ENCODE results near the gene PUM1. TPM values are rescaled to one million over a fixed set of nuclear protein-coding genes. Genes with fewer than 3 reads are reported as not detected.

Gene PUM1
- total and polyA plus RNA-seq, 10 of the 15 experiments (the other 5 are each of a cell fraction or from before 2014, with no cell fraction given) = 21.4 to 75.3 (median 42.4) TPM

DNA sequence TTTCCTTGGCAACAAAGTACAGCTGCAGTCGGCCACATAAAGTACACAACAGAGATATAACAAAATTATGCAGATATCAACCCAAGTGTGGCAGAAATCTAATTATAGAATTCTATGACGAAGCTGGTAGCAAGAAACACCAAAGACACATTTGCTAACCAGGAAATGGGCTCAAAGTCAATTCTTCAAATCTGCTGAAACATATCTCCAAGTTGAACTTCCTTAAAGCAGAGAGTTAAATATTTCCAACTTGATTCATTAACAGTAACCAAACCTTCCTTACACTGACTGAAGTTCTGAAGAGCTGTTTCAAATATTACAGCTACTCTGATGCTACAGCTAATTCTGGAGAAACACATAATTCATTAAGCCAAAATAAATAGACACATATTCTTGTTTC, 89.4 kb downstream of the PUM1 start:
- H2AFZ ChIP-seq (ENCODE audit: control insufficient read depth, low read depth, low read length) = no peak overlapping the region
- in situ Hi-C loops (cut with MboI) (no loop called here), intact Hi-C loops (cut with micrococcal nuclease; ENCODE audit: unreplicated experiment) (no loop called here)
- ChIA-PET CTCF (interaction anchor here (0.6 to 1.2 kb wide), 9 partner anchors 12 to 765 kb away, joined by 3 to 5 read pairs (median 3); no protein-coding TSS in a partner anchor), POLR2A (interaction anchor here (0.6 to 1.1 kb wide), 3 partner anchors 12 to 344 kb away, joined by 3 to 4 read pairs (median 4); no protein-coding TSS in a partner anchor), RAD21 (ENCODE audit: unreplicated experiment) (interaction anchor here (0.7 to 1.0 kb wide), 3 partner anchors 10 to 96 kb away, joined by 3 to 4 read pairs (median 3); no protein-coding TSS in a partner anchor), SMC1A (ENCODE audit: uncharacterized antibody, unreplicated experiment) (interaction anchor here (0.6 to 1.5 kb wide), 9 partner anchors 12 to 1970 kb away, joined by 3 to 4 read pairs (median 3); no protein-coding TSS in a partner anchor)
- DNase-seq (ENCODE audit: low read depth, low spot score) (no peak), FAIRE-seq (peak; percentile 31), ATAC-seq (peak; percentile 36)
- no peak overlapping the region for H3K4me2 ChIP-seq (ENCODE audit: control insufficient read depth, insufficient read depth)
- no peak overlapping the region for H3K4me3 ChIP-seq
- peaks cover 8% of the 10 kb centered on the region for H3K79me2 ChIP-seq (ENCODE audit: control insufficient read depth, insufficient read depth, low read length)
- H3K27ac ChIP-seq (ENCODE audit: control insufficient read depth, insufficient read depth) = no peak overlapping the region
- TF ChIP-seq ATF7 (IDR thresholded peaks at IDR 0.05; ENCODE audit: low read depth) = peak; percentile 23; the same call in 1 of the 2 replicates
- TF ChIP-seq, protein P1, sequence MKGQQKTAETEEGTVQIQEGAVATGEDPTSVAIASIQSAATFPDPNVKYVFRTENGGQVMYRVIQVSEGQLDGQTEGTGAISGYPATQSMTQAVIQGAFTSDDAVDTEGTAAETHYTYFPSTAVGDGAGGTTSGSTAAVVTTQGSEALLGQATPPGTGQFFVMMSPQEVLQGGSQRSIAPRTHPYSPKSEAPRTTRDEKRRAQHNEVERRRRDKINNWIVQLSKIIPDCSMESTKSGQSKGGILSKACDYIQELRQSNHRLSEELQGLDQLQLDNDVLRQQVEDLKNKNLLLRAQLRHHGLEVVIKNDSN (IDR thresholded peaks at IDR 0.05; ENCODE audit: borderline replicate concordance, extremely low read length, insufficient read depth, low read depth, low read length) = no peak
- no peaks in the 10 kb centered on the region for H3K4me1 ChIP-seq (ENCODE audit: control insufficient read depth, insufficient read depth, low read length)
- BruUV-seq (replicated peaks) = TSS peak; percentile 3
- H3K36me3 ChIP-seq (ENCODE audit: control insufficient read depth in 2 of 2, insufficient read depth in 2 of 2, low read length in 1 of 2) = peaks cover 4 to 22% of the 10 kb centered on the region in 2 experiments
- H3K9me3 ChIP-seq (replicated peaks; ENCODE audit: control insufficient read depth, insufficient read depth, low read length) = no peaks in the 10 kb centered on the region
- WGBS (ENCODE audit: insufficient coverage, insufficient replicate concordance, low lambda C conversion rate, missing lambda C conversion rate) = 40% methylated on average over 2 of the region's 2 CpGs
- no peaks in the 10 kb centered on the region for H4K20me1 ChIP-seq (ENCODE audit: control insufficient read depth, insufficient read depth)
- H3K9ac ChIP-seq (ENCODE audit: control insufficient read depth, insufficient read depth, low read length) = no peak overlapping the region
- no peaks in the 10 kb centered on the region for H3K27me3 ChIP-seq (replicated peaks in 1 of 2; ENCODE audit: control insufficient read depth in 2 of 2, insufficient read depth in 2 of 2, low read length in 1 of 2)

DNA sequence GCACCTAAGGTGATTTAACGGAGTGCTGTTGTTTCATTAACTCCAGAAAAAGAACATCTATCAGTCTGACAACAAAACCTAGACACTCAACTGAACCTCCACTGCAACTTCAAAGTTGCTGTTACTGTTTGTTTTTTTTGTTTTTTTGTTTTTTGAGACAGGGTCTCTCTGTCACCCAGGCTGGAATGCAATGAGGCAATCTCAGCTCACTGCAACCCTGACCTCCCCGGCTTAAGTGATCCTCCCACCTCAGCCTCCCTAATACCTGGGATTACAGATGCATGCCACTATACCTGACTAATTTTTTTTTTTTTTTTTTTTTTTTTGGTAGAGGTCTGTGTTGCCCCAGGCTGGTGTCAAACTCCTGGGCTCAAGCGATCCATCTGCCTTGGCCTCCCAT, 90.3 kb downstream of the PUM1 start:
- H3K36me3 ChIP-seq (ENCODE audit: control insufficient read depth in 2 of 2, insufficient read depth in 2 of 2, low read length in 1 of 2) = peaks cover 4 to 22% of the 10 kb centered on the region in 2 experiments
- H3K4me3 ChIP-seq = no peak overlapping the region
- no peak overlapping the region; the same call in 1 of the 2 replicates for H3K9ac ChIP-seq (ENCODE audit: control insufficient read depth, insufficient read depth, low read length)
- ChIA-PET POLR2A (no interaction called here), RAD21 (ENCODE audit: unreplicated experiment) (interaction anchor here (0.7 kb wide), 1 partner anchor 60 kb away, joined by 3 read pairs; no protein-coding TSS in a partner anchor), SMC1A (ENCODE audit: uncharacterized antibody, unreplicated experiment) (no interaction called here), CTCF (no interaction called here)
- no peaks in the 10 kb centered on the region for H4K20me1 ChIP-seq (ENCODE audit: control insufficient read depth, insufficient read depth)
- WGBS (ENCODE audit: insufficient coverage, insufficient replicate concordance, low lambda C conversion rate, missing lambda C conversion rate) = 100% methylated on average over 3 of the region's 3 CpGs
- DNase-seq (ENCODE audit: low read depth, low spot score) (no peak), FAIRE-seq (no peak), ATAC-seq (no peak)
- BruUV-seq (replicated peaks) = no TSS peak
- intact Hi-C loops (cut with micrococcal nuclease; ENCODE audit: unreplicated experiment) (no loop called here), in situ Hi-C loops (cut with MboI) (no loop called here)
- no peak overlapping the region for H3K4me2 ChIP-seq (ENCODE audit: control insufficient read depth, insufficient read depth)
- TF ChIP-seq STAT1 (conservative IDR thresholded peaks at IDR 0.05) (no peak), FOS (IDR thresholded peaks at IDR 0.05; ENCODE audit: borderline replicate concordance, extremely low read depth, insufficient read length) (no peak), NFXL1 (IDR thresholded peaks at IDR 0.05; ENCODE audit: borderline replicate concordance) (no peak), SREBF1 (IDR thresholded peaks at IDR 0.05; ENCODE audit: low read length) (no peak), EP300 (IDR thresholded peaks at IDR 0.05; ENCODE audit: borderline replicate concordance in 1 of 2, control insufficient read depth in 1 of 2, low read depth in 2 of 2, low read length in 2 of 2) (no peak), SUZ12 (IDR thresholded peaks at IDR 0.05; ENCODE audit: unreplicated experiment) (no peak), MEF2B (IDR thresholded peaks at IDR 0.05; ENCODE audit: partially characterized antibody, poor library complexity, severe bottlenecking) (no peak)
- H3K27me3 ChIP-seq (replicated peaks in 1 of 2; ENCODE audit: control insufficient read depth in 2 of 2, insufficient read depth in 2 of 2, low read length in 1 of 2) = no peaks in the 10 kb centered on the region
- H3K4me1 ChIP-seq (ENCODE audit: control insufficient read depth, insufficient read depth, low read length) = peaks cover 3% of the 10 kb centered on the region; the same call in 1 of the 2 replicates
- peaks cover 10% of the 10 kb centered on the region for H3K79me2 ChIP-seq (ENCODE audit: control insufficient read depth, insufficient read depth, low read length)
- no peak overlapping the region for H3K27ac ChIP-seq (ENCODE audit: control insufficient read depth, insufficient read depth)
- no peaks in the 10 kb centered on the region for H3K9me3 ChIP-seq (replicated peaks; ENCODE audit: control insufficient read depth, insufficient read depth, low read length)
- H2AFZ ChIP-seq (ENCODE audit: control insufficient read depth, low read depth, low read length) = no peak overlapping the region

All from GM12878 (cell line).